SK-N-SH treated with all-trans-retinoic acid at 6 μM for 48 hours (cell line): Measurements from ENCODE around the gene PTPRD.

Source experiments
- ATAC-seq: fragments of 200-7000 bp; cut with Tn5 transposase; 3 replicates; pipeline ENCODE4 v1.9.1; 2020; ENCODE audit warnings: mild to moderate bottlenecking, moderate library complexity
- ARNTL ChIP-seq: fragments of 450-650 bp; formaldehyde crosslinking; IDR thresholded peaks from 2 replicates; pipeline ENCODE4 v1.5.0; 2020; ENCODE audit warnings: low read depth, mild to moderate bottlenecking, moderate library complexity, borderline replicate concordance
- BACH2 ChIP-seq: fragments of 250-450 bp; sonication (Bioruptor Pico); IDR thresholded peaks from 2 replicates; pipeline ENCODE4 v1.9.0; 2021; ENCODE audit warnings: mild to moderate bottlenecking, borderline replicate concordance
- GLIS3 ChIP-seq: fragments of 250-450 bp; sonication (Bioruptor Pico); IDR thresholded peaks from 2 replicates; pipeline ENCODE4 v1.5.0; 2020; ENCODE audit warnings: mild to moderate bottlenecking, moderate library complexity
- ISL1 ChIP-seq: fragments of 250-450 bp; sonication (Bioruptor Pico); IDR thresholded peaks from 2 replicates; pipeline ENCODE4 v2.1.2; 2022; ENCODE audit warnings: mild to moderate bottlenecking, moderate library complexity
- OSR1 ChIP-seq: fragments of 250-450 bp; sonication (Bioruptor Pico); IDR thresholded peaks from 2 replicates; pipeline ENCODE4 v1.8.0; 2022; ENCODE audit warnings: moderate library complexity, mild to moderate bottlenecking, inconsistent platforms
- PPARA ChIP-seq: fragments of 250-450 bp; sonication (Bioruptor Pico); IDR thresholded peaks from 2 replicates; pipeline ENCODE4 v1.5.0; 2020; ENCODE audit warnings: mild to moderate bottlenecking, borderline replicate concordance
- RARB ChIP-seq: fragments of 250-450 bp; sonication (Bioruptor Pico); IDR thresholded peaks from 2 replicates; pipeline ENCODE4 v1.8.0; 2021; ENCODE audit warnings: mild to moderate bottlenecking, moderate library complexity
- TCF4 ChIP-seq: fragments of 250-450 bp; sonication (Bioruptor Pico); IDR thresholded peaks from 2 replicates; pipeline ENCODE4 v1.8.0; 2021; ENCODE audit warnings: mild to moderate bottlenecking, moderate library complexity, borderline replicate concordance
- TOX ChIP-seq: fragments of 250-450 bp; sonication (Bioruptor Pico); IDR thresholded peaks from 2 replicates; pipeline ENCODE4 v1.8.0; 2021; ENCODE audit warnings: mild to moderate bottlenecking, moderate library complexity, borderline replicate concordance
- ZC3H10 ChIP-seq: fragments of 250-450 bp; sonication (Bioruptor Pico); IDR thresholded peaks from 2 replicates; pipeline ENCODE4 v1.5.1; 2021; ENCODE audit warnings: mild to moderate bottlenecking, moderate library complexity
- ZFP3 ChIP-seq: fragments of 250-450 bp; sonication (Bioruptor Pico); IDR thresholded peaks from 2 replicates; pipeline ENCODE4 v1.5.0; 2020; ENCODE audit warnings: mild to moderate bottlenecking, moderate library complexity
- ZFP30 ChIP-seq: fragments of 450-650 bp; formaldehyde crosslinking; IDR thresholded peaks from 2 replicates; pipeline ENCODE4 v1.5.0; 2022; ENCODE audit warnings: mild to moderate bottlenecking, moderate library complexity
- ZNF565 ChIP-seq: fragments of 450-650 bp; formaldehyde crosslinking; conservative IDR thresholded peaks from 2 replicates; pipeline ENCODE4 v1.5.0; 2020; ENCODE audit warnings: low read depth, mild to moderate bottlenecking, moderate library complexity
- ZNF70 ChIP-seq: fragments of 450-650 bp; formaldehyde crosslinking; IDR thresholded peaks from 2 replicates; pipeline ENCODE4 v1.5.0; 2020; ENCODE audit warnings: mild to moderate bottlenecking, moderate library complexity
- ZNF8 ChIP-seq: fragments of 450-650 bp; formaldehyde crosslinking; IDR thresholded peaks from 2 replicates; pipeline ENCODE4 v1.5.0; 2020; ENCODE audit warnings: mild to moderate bottlenecking, moderate library complexity
- TF ChIP-seq, protein P1 (sequence below): fragments of 250-450 bp; sonication (Bioruptor Pico); IDR thresholded peaks from 2 replicates; pipeline ENCODE4 v1.8.0; 2020; ENCODE audit warnings: mild to moderate bottlenecking, moderate library complexity, borderline replicate concordance
- TF ChIP-seq, protein P2 (sequence below): fragments of 250-450 bp; sonication (Bioruptor Pico); IDR thresholded peaks from 2 replicates; pipeline ENCODE4 v1.5.1; 2021; ENCODE audit warnings: mild to moderate bottlenecking, moderate library complexity
- TF ChIP-seq, protein P3 (sequence below): fragments of 250-450 bp; sonication (Bioruptor Pico); IDR thresholded peaks from 2 replicates; pipeline ENCODE4 v1.5.0; 2020; ENCODE audit warnings: mild to moderate bottlenecking, moderate library complexity
- TF ChIP-seq, protein P4 (sequence below): fragments of 250-450 bp; sonication (Bioruptor Pico); IDR thresholded peaks from 2 replicates; pipeline ENCODE4 v1.8.0; 2021; ENCODE audit warnings: low read depth, mild to moderate bottlenecking, moderate library complexity, borderline replicate concordance

The PTPRD gene

DNA sequence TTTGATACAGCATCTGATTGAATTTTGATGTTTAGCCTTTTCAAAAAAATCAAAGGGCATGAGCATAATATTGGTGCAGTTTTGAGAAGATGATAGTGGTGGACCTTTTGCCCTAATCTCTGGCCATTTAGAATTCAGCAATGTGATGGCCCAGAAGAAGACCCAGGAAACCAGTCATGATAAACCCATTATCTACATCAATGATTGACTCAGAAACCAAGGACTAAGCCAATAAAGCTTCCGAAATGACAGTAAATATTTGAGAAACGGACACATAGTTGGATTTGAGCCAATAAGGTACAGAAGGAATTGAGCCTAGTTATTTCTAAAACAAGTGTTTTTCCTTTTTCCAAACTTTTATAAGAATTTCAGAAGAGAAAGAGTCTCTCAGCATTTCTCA lies 1654.4 kb downstream of the PTPRD start:
- no peak for ATAC-seq
- TF ChIP-seq, protein P1, sequence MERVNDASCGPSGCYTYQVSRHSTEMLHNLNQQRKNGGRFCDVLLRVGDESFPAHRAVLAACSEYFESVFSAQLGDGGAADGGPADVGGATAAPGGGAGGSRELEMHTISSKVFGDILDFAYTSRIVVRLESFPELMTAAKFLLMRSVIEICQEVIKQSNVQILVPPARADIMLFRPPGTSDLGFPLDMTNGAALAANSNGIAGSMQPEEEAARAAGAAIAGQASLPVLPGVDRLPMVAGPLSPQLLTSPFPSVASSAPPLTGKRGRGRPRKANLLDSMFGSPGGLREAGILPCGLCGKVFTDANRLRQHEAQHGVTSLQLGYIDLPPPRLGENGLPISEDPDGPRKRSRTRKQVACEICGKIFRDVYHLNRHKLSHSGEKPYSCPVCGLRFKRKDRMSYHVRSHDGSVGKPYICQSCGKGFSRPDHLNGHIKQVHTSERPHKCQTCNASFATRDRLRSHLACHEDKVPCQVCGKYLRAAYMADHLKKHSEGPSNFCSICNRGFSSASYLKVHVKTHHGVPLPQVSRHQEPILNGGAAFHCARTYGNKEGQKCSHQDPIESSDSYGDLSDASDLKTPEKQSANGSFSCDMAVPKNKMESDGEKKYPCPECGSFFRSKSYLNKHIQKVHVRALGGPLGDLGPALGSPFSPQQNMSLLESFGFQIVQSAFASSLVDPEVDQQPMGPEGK (CRISPR knock-in tag): no peak
- no peak for TF ChIP-seq ZNF8 (CRISPR knock-in tag)
- TF ChIP-seq OSR1: no peak
- no peak for TF ChIP-seq GLIS3
- TF ChIP-seq, protein P2, sequence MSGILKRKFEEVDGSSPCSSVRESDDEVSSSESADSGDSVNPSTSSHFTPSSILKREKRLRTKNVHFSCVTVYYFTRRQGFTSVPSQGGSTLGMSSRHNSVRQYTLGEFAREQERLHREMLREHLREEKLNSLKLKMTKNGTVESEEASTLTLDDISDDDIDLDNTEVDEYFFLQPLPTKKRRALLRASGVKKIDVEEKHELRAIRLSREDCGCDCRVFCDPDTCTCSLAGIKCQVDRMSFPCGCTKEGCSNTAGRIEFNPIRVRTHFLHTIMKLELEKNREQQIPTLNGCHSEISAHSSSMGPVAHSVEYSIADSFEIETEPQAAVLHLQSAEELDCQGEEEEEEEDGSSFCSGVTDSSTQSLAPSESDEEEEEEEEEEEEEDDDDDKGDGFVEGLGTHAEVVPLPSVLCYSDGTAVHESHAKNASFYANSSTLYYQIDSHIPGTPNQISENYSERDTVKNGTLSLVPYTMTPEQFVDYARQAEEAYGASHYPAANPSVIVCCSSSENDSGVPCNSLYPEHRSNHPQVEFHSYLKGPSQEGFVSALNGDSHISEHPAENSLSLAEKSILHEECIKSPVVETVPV: no peak
- no peak for TF ChIP-seq ZFP30 (CRISPR knock-in tag)
- TF ChIP-seq ISL1 (CRISPR knock-in tag): no peak
- no peak for TF ChIP-seq ZC3H10 (CRISPR knock-in tag)
- TF ChIP-seq, protein P3, sequence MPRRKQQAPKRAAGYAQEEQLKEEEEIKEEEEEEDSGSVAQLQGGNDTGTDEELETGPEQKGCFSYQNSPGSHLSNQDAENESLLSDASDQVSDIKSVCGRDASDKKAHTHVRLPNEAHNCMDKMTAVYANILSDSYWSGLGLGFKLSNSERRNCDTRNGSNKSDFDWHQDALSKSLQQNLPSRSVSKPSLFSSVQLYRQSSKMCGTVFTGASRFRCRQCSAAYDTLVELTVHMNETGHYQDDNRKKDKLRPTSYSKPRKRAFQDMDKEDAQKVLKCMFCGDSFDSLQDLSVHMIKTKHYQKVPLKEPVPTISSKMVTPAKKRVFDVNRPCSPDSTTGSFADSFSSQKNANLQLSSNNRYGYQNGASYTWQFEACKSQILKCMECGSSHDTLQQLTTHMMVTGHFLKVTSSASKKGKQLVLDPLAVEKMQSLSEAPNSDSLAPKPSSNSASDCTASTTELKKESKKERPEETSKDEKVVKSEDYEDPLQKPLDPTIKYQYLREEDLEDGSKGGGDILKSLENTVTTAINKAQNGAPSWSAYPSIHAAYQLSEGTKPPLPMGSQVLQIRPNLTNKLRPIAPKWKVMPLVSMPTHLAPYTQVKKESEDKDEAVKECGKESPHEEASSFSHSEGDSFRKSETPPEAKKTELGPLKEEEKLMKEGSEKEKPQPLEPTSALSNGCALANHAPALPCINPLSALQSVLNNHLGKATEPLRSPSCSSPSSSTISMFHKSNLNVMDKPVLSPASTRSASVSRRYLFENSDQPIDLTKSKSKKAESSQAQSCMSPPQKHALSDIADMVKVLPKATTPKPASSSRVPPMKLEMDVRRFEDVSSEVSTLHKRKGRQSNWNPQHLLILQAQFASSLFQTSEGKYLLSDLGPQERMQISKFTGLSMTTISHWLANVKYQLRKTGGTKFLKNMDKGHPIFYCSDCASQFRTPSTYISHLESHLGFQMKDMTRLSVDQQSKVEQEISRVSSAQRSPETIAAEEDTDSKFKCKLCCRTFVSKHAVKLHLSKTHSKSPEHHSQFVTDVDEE (CRISPR knock-in tag): no peak
- no peak for TF ChIP-seq ZFP3
- TF ChIP-seq RARB (CRISPR knock-in tag): no peak
- no peak for TF ChIP-seq TCF4
- no peak for TF ChIP-seq ARNTL (CRISPR knock-in tag)
- TF ChIP-seq, all 23 proteins: peak for 0

DNA sequence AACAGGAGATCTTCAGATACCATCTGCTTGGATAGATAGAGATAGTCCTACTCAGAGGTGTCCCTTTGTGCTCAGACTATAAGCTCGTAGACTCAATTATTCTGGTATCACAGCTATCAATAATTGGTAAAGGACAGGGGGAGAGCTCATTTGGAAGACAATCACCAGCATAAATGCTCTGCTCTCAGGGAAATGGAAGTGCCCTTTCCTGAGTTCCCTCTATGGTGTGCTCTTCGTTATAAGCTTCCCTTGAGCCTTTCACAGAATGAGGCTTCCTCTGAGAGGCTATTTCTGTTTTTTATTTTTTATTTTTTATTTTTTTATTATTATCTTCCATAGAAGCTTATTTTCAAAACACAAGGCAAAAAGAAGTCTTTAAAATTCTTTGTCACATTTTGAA lies 1657.5 kb downstream of the PTPRD start:
- no peak for ATAC-seq

DNA sequence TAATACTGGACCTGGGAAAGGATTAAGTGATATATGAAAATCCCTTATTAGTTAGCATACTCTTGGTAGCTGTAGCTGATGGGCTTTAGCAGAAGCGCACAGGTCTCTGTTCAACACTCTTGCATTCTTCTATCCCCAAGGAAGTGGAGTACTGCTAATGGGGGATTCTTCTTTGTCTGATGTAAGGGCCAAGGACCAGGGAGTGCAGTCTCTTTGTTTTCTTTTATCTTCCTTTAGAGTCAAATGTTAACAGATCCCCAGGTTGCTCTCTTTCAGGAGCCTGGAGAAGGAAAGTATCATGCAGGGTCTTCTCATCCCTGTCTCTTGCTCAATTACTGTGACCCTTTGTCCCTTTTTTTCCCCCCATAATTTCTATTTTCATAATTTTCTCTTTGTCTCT lies 1666.3 kb downstream of the PTPRD start:
- no peak for TF ChIP-seq ZNF70 (CRISPR knock-in tag)
- TF ChIP-seq, protein P3 (CRISPR knock-in tag): no peak
- no peak for TF ChIP-seq TOX (CRISPR knock-in tag)
- no peak for TF ChIP-seq BACH2 (CRISPR knock-in tag)
- no peak for TF ChIP-seq ZNF565
- TF ChIP-seq, protein P2: no peak
- TF ChIP-seq ZFP30 (CRISPR knock-in tag): no peak
- TF ChIP-seq, protein P4, sequence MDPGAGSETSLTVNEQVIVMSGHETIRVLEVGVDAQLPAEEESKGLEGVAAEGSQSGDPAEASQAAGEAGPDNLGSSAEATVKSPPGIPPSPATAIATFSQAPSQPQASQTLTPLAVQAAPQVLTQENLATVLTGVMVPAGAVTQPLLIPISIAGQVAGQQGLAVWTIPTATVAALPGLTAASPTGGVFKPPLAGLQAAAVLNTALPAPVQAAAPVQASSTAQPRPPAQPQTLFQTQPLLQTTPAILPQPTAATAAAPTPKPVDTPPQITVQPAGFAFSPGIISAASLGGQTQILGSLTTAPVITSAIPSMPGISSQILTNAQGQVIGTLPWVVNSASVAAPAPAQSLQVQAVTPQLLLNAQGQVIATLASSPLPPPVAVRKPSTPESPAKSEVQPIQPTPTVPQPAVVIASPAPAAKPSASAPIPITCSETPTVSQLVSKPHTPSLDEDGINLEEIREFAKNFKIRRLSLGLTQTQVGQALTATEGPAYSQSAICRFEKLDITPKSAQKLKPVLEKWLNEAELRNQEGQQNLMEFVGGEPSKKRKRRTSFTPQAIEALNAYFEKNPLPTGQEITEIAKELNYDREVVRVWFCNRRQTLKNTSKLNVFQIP (CRISPR knock-in tag): no peak
- TF ChIP-seq ZC3H10 (CRISPR knock-in tag): no peak
- TF ChIP-seq, all 23 proteins: peak for 0

More for the DNA sequence above, 1657.5 kb downstream of the PTPRD start:
- no peak for TF ChIP-seq TOX (CRISPR knock-in tag)
- TF ChIP-seq PPARA (CRISPR knock-in tag): no peak
- TF ChIP-seq, protein P4 (CRISPR knock-in tag): no peak
- TF ChIP-seq ZFP30 (CRISPR knock-in tag): no peak

More for the DNA sequence above, 1666.3 kb downstream of the PTPRD start:
- ATAC-seq: no peak
